Ectodermal cell (in vitro differentiated cells): ENCODE results near the gene PTX3.

Experiments used
- H3K27ac ChIP-seq: 2 replicates; pipeline ENCODE4 v1.7.0; 2013; ENCODE audit warnings: mild to moderate bottlenecking, low read depth, low read length; ENCODE audit not compliant: insufficient read depth, poor library complexity, severe bottlenecking
- H3K27me3 ChIP-seq: 2 replicates; pipeline ENCODE4 v1.7.0; 2013; ENCODE audit warnings: mild to moderate bottlenecking, low read length; ENCODE audit not compliant: insufficient read depth, control insufficient read depth, poor library complexity, severe bottlenecking
- H3K36me3 ChIP-seq: one replicate; pipeline ENCODE4 v1.7.0; 2013; ENCODE audit warnings: low read length; ENCODE audit not compliant: control insufficient read depth, insufficient read depth
- H3K4me1 ChIP-seq: one replicate; pipeline ENCODE4 v1.7.0; 2013; ENCODE audit warnings: low read length; ENCODE audit not compliant: control insufficient read depth, insufficient read depth
- H3K4me3 ChIP-seq: 2 replicates; pipeline ENCODE4 v1.7.0; 2013; ENCODE audit warnings: low read depth, low read length, control low read depth; ENCODE audit not compliant: insufficient read depth
- H3K9me3 ChIP-seq: 2 replicates; pipeline ENCODE4 v1.7.0; 2013; ENCODE audit warnings: mild to moderate bottlenecking, low read length, moderate library complexity; ENCODE audit not compliant: control insufficient read depth
- WGBS, 2 experiments: methylation state at CpG; one replicate each; pipeline ENCODE4 v1.1.7; 2013; ENCODE audit warnings: missing lambda C conversion rate in 2 of 2; 5-methylcytosine and 5-hydroxymethylcytosine counted together

Gene PTX3

DNA sequence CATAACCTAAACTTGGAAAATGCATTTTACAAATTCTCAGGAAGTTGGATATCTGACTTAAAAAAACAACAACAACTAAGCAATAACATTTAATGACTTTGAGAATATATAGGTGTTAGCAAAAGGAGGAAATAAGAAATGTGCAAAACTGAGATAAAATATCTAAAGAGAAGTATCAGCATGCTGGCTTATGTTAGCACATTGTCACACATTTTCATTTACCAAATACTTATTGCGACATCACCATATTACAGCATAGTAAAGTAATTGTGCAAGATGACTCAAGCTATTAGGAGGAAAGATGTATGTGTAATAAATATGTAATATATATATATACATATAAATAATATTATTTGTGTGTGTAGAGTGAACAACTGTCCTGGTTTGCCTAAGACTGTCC, 9.2 kb downstream of the PTX3 start:
- H3K4me3 ChIP-seq: no peak overlapping the region
- H3K4me1 ChIP-seq: peaks cover 4% of the 10 kb centered on the region
- no CpG with 5 or more reads among the region's 1 CpG for WGBS, 2 experiments

GRCh38 chr3:157447026-157447694, 10.5 kb downstream of the PTX3 start:
- WGBS, 2 experiments: 91 to 100% methylated on average over 2 to 3 of the region's 3 CpGs
- Histone ChIP-seq H3K36me3 (no peaks in the 10 kb centered on the region), H3K9me3 (no peaks in the 10 kb centered on the region), H3K4me1 (peaks cover 4% of the 10 kb centered on the region), H3K27ac (no peak overlapping the region), H3K4me3 (no peak overlapping the region), H3K27me3 (no peaks in the 10 kb centered on the region)

More for the DNA sequence above, 9.2 kb downstream of the PTX3 start:
- H3K27me3 ChIP-seq: no peaks in the 10 kb centered on the region
- no peaks in the 10 kb centered on the region for H3K9me3 ChIP-seq
- no peaks in the 10 kb centered on the region for H3K36me3 ChIP-seq
- no peak overlapping the region for H3K27ac ChIP-seq

DNA sequence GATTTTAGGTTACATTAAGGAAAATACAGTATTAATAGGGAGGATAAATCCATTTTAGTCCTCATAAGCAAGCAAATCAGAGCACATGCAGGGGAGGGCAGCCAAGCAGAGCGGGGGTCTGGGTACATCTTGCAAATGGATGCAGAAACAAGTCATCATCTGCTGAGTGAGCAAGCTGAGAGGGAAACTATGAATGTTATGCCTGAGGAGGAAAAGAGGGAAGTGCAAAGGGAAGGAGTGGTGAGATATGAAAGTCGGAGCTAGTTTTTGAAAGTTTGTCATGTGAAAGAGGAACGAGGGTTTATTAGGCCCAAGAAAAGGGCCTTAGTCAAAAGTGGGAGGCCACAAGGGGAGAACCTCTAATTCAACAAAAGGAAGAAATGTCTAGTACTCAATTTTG, 15.4 kb downstream of the PTX3 start:
- 93 to 94% methylated on average over 3 of the region's 3 CpGs for WGBS, 2 experiments

DNA sequence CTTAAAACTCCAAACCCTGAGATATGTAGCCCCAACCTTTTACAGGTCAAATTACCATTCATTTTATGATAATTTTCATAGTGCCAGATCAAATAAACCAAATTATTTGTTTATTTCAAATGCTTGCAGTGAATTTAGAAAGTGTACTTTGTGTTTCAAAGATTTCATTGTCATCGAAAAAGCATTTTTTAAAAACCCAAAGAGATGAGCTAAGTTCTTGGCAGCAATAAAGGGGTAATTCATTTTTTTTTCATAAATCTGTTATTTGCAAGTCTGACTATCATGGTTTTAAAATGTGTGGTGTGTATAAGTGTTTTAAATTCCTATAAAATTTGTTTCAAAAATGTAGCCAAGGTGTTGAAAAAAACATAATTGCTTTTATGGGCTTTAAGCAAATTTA, 17.2 kb downstream of the PTX3 start:
- WGBS, 2 experiments: 100% methylated on average over 1 of the region's 1 CpG
- H3K4me3 ChIP-seq: no peak overlapping the region
- H3K27ac ChIP-seq: no peak overlapping the region
- no peaks in the 10 kb centered on the region for H3K4me1 ChIP-seq
- no peaks in the 10 kb centered on the region for H3K36me3 ChIP-seq
- H3K27me3 ChIP-seq: no peaks in the 10 kb centered on the region
- H3K9me3 ChIP-seq: no peaks in the 10 kb centered on the region

More for the DNA sequence above, 15.4 kb downstream of the PTX3 start:
- H3K4me3 ChIP-seq: no peak overlapping the region
- H3K27ac ChIP-seq: no peak overlapping the region
- no peaks in the 10 kb centered on the region for H3K4me1 ChIP-seq
- H3K27me3 ChIP-seq: no peaks in the 10 kb centered on the region
- H3K9me3 ChIP-seq: no peaks in the 10 kb centered on the region
- no peaks in the 10 kb centered on the region for H3K36me3 ChIP-seq

DNA sequence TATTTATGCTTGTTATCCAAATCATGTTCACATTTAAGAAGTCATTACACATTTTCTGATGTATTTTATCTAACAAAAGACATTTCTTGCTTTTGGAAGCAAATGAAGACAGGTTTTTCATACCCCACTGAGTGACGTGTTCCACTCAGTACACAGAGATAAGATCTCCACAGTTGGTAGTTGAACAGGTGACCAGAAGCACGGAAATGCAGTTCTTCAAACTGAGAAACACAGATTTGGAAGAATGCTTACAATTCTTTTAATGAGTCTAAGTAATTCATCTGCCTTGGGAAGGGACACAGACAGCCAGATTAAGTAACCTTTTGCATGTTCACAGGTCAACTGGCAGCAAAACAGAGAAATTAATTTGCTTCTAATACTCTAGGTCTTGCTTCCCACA, 23.1 kb downstream of the PTX3 start:
- Histone ChIP-seq H3K36me3 (no peaks in the 10 kb centered on the region), H3K27me3 (no peaks in the 10 kb centered on the region), H3K27ac (no peak overlapping the region), H3K9me3 (no peaks in the 10 kb centered on the region), H3K4me3 (no peak overlapping the region), H3K4me1 (no peaks in the 10 kb centered on the region)
- 93 to 96% methylated on average over 2 of the region's 2 CpGs for WGBS, 2 experiments

- Histone ChIP-seq H3K36me3 (no peaks in the 10 kb centered on the region), H3K27ac (no peak overlapping the region), H3K4me3 (no peak overlapping the region), H3K9me3 (no peaks in the 10 kb centered on the region), H3K27me3 (no peaks in the 10 kb centered on the region), H3K4me1 (no peaks in the 10 kb centered on the region)
- 89 to 99% methylated on average over 2 of the region's 2 CpGs for WGBS, 2 experiments
Measured at GRCh38 chr3:157460253-157460652, 23.6 kb downstream of the PTX3 start.

- Histone ChIP-seq H3K36me3 (no peaks in the 10 kb centered on the region), H3K4me1 (no peaks in the 10 kb centered on the region), H3K9me3 (no peaks in the 10 kb centered on the region), H3K27ac (no peak overlapping the region), H3K27me3 (no peaks in the 10 kb centered on the region), H3K4me3 (no peak overlapping the region)
- WGBS, 2 experiments: 93 to 95% methylated on average over 1 of the region's 1 CpG
Measured at GRCh38 chr3:157463816-157464215, 27.2 kb downstream of the PTX3 start.

DNA sequence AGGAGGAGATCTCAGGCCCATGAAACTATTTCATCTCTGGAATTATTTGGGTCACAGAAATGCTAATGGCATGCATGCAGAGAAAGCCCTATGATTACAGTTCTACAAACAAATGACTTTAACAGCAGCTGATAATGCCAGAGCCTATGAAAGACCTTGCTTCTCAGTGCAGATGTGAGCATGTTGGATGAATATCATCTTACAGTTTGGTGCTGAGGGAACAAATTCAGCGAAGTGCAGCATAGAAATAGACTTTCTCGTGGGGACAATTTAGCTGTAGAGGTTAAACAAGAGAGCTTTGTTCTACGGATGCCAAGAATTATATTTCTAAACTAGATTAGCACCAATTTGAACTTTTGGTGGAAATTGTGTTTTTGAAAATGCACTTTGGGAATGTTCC, 27.7 kb downstream of the PTX3 start:
- 95% methylated on average over 3 of the region's 3 CpGs for WGBS, 2 experiments
- Histone ChIP-seq H3K4me3 (no peak overlapping the region), H3K27ac (no peak overlapping the region), H3K4me1 (no peaks in the 10 kb centered on the region), H3K9me3 (no peaks in the 10 kb centered on the region), H3K36me3 (no peaks in the 10 kb centered on the region), H3K27me3 (no peaks in the 10 kb centered on the region)

- no peak overlapping the region for H3K27ac ChIP-seq
- WGBS, 2 experiments: 94 to 100% methylated on average over 1 of the region's 1 CpG
- no peaks in the 10 kb centered on the region for H3K36me3 ChIP-seq
- no peaks in the 10 kb centered on the region for H3K4me1 ChIP-seq
- H3K9me3 ChIP-seq: no peaks in the 10 kb centered on the region
- no peaks in the 10 kb centered on the region for H3K27me3 ChIP-seq
- H3K4me3 ChIP-seq: no peak overlapping the region
Measured at GRCh38 chr3:157465741-157466140, 29.1 kb downstream of the PTX3 start.

DNA sequence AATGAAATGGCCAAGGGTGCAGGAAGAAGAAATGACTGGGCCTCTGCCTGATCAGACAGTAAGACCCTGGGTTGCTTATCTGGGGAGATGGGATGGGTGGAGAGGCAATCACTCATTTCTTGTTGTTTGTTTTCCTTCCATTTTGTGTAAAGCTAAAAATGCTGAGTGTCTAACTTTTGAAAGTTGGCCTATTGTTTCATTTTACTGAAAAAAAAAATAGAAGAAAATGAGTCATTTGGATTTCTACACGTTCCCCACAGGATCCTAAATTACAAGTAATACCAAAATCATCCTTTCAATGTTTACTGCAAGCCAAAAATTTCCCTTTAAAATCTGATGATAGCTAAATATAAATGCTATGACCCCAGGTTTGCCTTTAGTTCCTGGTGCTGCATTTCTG, 30.6 kb downstream of the PTX3 start:
- Histone ChIP-seq H3K36me3 (no peaks in the 10 kb centered on the region), H3K9me3 (no peaks in the 10 kb centered on the region), H3K4me1 (no peaks in the 10 kb centered on the region), H3K4me3 (no peak overlapping the region), H3K27me3 (no peaks in the 10 kb centered on the region), H3K27ac (no peak overlapping the region)
- 86% methylated on average over 1 of the region's 1 CpG; no CpG with 5 or more reads in 1 of the 2 experiments for WGBS, 2 experiments
